HG02571 (cell line): Measurements from ENCODE around the gene SUB1.
A peak's percentile ranks its signal among the peaks of the same experiment; 100 is the strongest.
"Not testable (repeated sequence)": the region's sequence is repeated elsewhere in the genome, so short reads cannot be mapped to it uniquely, and the experiment has no call there.

Source experiments
- ATAC-seq: cut with Tn5 transposase; IDR thresholded peaks from one replicate; pipeline ENCODE4 v1.9.1; 2021; ENCODE audit warnings: mild to moderate bottlenecking, moderate library complexity; ENCODE audit not compliant: unreplicated experiment

Gene SUB1

DNA sequence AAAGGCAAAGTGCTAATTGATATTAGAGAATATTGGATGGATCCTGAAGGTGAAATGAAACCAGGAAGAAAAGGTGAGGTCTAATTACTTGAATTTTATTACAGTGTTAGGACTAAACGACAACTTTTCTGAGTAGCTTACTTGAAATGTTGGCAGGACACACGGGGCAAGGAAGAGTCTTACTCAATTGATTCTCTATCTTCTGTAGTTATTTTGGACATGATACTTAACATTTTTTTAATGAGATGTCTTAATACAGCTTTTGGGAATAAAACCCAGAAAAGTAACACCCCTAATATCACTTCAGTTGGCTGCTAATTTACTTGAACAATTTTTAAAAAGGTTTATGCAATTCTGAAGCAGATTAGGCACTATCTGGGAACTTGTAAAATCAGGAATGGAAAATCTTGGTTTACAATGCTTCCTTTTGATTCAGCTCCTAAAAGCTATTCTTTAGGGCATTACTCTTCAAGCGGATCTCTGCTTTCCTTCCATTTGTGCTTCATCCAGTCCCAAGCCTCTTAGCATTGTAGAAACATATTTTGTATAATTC lies 13.7 kb downstream of the SUB1 start:
- ATAC-seq: no peak

DNA sequence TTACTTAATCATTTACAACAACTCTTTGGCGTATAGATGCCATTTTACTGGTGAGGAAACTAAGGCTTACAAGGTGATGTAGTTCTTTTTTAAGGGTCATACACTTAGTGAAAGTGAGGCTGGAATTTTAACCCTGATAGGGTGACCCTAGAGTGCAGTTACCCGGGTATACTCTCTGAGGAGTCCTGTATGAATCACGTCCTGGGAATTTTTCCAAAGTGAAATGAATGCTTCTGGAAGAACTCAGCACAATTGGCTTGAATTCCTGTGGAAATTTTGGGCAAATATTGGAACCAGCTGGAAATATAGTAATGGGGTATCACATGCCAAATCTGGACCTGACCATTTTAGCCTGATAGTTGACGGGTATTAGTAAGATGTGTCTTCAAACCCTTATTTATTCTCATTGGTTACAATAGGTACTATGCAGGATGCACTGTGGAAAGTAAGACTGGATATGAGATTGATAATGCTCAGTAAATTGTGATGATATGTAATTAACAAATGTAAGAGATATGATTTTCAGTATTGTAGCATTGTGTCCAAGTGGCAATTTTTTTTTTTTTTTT lies 14.8 kb downstream of the SUB1 start:
- ATAC-seq: no peak

GRCh38 chr5:32601623-32602295 lies 16.4 kb downstream of the SUB1 start:
- ATAC-seq: no peak

GRCh38 chr5:32602906-32603305 lies 17.5 kb downstream of the SUB1 start:
- ATAC-seq: no peak

DNA sequence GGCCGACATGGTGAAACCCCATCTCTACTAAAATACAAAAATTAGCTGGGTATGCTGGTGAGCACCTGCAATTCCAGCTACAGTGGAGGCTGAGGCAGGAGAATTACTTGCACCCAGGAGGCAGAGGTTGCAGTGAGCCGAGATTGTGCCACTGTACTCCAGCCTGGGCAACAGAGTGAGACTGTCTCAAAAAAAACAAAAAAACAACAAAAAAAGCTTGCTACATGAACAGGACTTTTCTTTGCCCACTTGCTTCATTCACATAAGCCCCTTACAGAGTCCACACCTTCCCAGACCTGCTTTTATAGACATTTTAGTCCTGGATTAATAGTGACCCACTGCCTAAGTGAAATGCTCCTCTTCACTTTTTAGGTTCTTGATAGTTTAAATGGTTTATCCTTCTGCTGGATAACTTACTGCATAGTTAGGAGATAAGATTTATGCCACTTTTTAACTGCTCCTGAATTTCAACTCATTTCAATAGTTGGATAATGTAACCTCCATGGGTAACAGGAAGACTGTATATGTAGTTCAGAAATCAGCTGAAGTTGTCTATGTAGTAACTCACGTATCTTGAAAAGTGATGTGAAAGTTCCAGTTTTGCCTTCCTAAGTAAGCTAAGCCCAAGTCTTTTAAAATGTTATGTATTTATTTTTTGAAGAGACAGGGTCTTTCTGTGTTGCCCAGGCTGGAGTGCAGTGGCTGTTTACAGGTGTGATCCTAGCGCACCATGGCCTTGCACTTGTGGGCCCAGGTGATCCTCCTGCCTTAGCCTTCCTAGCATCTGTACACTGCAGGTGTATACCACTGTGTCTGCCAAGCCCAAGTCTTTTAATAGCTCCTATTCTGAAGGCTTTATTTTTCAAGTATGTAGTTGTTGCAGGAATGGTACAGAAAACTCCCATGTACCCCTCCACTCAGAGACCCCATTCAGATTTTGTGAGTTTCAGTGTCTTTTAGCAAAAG lies 19.7 kb downstream of the SUB1 start:
- no peak for ATAC-seq

GRCh38 chr5:32605766-32606152 lies 20.4 kb downstream of the SUB1 start:
- ATAC-seq: no peak

- no peak for ATAC-seq
Measured at GRCh38 chr5:32612134-32612888, 27.0 kb downstream of the SUB1 start.

- peak; percentile 71 for ATAC-seq
Measured at GRCh38 chr5:32613050-32613672, 27.8 kb downstream of the SUB1 start.

- no peak for ATAC-seq
Measured at GRCh38 chr5:32615236-32615635, 29.9 kb downstream of the SUB1 start.

DNA sequence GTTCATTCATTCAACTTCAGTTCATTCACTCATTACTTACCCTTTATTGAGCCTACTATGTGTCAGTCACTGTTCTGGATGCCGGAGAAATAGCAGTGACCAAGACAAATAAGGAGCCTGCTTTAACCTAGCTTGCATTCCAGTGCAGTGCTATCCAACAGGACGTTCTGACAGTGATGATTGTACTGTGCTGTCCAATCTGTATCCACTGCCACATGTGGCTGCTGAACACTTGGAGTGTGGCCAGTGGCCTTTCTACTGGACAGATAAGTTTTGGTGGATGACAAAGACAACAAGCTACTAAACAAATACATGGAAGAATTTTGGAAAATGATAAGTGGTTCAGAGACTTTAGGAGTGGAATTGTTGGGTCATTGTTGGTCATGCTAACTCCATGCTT lies 33.6 kb downstream of the SUB1 start:
- no peak for ATAC-seq

- no peak for ATAC-seq
Measured at GRCh38 chr5:32621256-32621655, 35.9 kb downstream of the SUB1 start.

DNA sequence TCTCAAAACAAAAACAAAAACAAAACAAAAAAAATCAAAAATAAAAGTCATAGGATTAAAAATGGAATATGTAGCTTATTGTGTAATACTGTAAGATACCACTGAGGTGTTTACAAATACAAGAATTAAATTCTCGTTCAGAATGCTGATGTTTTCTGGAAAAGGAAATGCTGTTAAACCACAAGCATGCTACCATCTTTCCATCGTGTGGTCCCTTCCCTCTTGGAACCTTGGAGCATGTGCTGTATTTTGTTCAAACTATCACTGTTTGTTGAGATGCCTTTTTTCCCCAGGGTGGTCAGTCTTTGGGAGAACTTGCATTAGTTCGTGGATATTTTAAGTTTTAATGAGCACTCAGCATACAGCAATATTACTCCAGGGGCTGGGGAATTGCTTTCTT lies 39.7 kb downstream of the SUB1 start:
- no peak for ATAC-seq

DNA sequence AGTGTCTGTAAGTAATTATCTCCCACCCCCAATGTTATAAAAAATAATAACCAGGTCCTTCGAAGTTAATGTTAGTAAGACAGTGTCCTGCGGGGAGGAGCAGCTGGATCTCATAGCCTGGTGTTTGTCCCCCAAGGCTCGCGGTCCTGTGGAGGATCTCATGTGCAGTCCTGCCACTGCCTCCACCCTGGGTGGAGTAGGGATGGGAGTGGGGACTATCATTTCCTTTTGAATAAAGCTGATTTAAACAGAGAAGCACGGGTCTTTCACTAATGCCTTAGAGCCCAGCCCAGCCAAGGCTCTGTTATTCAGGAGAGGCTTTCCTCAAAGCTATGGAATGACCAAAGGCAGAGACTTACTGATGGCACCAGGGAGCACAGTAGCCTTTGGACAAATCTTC lies 40.2 kb downstream of the SUB1 start:
- no peak for ATAC-seq

- no peak for ATAC-seq
Measured at GRCh38 chr5:32627219-32627870, 42.0 kb downstream of the SUB1 start.

DNA sequence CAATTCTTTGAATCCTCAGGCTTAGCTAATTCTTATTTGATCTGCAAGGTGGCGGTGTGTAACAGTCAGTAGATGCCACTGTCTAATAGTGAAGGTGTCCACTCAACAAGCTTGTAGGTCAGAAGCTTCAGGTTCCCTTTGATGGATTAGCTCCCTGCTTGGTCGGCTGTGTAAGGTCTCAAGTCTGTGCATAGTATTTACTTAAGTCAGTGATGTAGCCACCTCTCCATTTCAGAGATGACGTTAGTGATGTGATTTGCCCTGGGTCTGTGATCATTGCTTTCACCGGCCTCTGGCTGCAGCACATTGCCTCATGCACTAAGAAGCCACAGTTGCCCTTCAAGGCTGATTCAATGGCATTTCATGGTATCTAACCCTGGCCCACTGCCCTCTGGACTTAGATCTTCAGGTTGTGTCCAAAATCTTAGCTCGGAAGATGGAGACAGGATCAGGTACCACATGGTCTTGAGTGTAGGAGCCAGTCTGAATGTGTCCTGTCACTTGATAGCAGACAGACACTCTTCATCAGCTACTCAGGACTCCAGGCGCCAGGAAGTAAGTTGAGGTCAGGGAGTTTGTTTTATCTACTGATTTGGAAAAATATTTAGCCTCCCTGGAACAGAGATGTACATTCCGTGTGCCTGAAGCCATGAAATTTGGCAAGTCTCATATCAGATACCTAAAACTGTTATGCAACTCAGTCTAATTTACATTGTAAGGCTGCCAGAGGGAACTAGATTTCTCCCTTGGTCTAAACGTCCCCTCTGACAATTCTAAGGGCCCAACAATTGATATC lies 42.9 kb downstream of the SUB1 start:
- ATAC-seq: no peak

DNA sequence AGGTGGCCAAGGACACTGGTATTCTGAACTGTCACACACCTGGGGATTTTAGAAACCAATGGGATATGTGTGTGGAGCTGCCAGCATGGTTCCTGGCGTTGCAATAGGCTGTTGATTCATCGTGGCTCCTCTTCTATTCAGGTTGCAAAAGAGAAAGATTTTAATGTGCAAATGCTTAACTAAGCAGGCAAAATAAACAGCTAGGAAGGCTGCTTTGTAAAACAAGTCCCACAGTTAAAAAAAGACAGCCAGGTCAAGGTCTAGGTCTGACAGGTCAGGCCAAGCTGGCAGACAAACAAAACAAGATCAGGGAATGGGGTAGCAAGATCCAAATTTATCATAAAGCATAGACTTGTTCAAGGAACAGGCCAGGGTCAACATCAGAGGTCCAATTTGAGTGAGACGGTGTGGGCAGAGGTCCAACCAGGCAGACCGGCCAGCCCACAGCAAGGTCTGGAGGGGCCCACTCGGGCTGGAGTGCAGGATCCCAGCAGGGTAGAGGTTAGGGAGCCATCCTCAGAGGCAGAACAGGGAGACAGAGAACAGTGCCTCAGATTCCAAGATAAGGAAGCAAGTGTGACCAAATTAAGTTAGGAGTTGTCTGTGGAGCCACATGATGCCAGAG lies 45.6 kb downstream of the SUB1 start:
- no peak for ATAC-seq

- ATAC-seq: not testable (repeated sequence)
Measured at GRCh38 chr5:32633017-32633416, 47.7 kb downstream of the SUB1 start.

DNA sequence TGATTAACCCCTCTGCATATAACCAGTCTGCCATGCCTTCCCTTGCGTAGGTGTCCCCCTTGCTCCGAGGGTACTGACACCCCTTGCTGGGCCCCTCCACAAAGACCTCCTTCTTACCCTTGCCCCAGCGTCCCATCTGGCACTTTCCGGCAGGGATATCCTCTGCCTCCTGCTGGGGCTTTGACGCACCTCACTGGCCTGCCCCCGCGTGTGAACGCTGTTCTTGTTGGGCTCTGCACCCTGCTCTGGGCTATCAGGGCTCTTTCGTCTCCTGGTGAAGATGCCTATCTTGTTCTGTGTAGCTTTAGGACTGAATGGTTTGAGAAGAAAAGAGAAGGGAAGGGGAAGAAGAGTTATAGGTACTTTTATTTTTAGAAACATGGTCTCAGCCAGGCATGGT lies 53.0 kb downstream of the SUB1 start:
- ATAC-seq: no peak

DNA sequence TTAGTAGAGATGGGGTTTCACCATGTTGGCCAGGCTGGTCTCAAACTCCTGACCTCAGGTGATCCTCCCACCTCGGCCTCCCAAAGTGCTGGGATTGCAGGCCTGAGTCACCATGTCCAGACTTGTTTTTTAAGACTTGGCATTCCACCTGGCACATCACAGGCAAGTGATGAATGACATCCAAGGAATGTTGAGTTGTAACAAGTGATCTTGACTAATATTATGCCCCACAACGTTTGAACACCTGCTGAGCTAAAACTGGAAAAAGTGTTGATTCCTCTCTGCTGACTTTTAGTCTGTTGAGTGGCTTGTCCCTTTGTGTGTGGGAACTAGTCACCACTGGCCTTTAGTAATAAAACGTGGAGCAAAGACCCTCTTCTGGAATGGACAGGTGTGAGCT lies 54.6 kb downstream of the SUB1 start:
- ATAC-seq: no peak
